NCI-H524 (cell line): Measurements from ENCODE around the gene EEFSEC.

Source experiments
- DNase-seq, 2 experiments: peaks; one replicate each; lab custom pipeline; 2025; lab: John Stamatoyannopoulos, UW

The EEFSEC gene

DNA sequence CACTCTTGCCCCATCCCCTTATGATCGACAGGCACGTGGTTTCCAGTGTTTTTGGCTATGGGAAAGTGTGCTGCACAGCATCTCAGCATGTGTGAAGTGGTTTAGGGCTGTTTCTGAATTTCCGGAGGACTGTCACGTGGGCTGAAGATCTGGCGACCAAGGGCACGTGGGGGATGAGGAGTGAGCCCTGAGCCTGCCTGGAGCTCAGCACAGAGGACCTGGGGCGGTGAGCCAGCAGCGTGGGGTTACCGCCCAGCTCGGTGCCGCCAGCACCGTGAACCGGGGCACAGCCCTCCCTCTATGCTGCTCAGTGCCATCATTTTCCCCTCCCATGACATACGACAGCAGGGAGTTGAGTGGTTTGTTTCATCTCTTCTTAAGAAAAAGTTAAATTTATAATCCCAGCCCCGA is 163.2 kb downstream of the EEFSEC start:
- peak in 1 of 2 experiments; percentile 18 for DNase-seq

DNA sequence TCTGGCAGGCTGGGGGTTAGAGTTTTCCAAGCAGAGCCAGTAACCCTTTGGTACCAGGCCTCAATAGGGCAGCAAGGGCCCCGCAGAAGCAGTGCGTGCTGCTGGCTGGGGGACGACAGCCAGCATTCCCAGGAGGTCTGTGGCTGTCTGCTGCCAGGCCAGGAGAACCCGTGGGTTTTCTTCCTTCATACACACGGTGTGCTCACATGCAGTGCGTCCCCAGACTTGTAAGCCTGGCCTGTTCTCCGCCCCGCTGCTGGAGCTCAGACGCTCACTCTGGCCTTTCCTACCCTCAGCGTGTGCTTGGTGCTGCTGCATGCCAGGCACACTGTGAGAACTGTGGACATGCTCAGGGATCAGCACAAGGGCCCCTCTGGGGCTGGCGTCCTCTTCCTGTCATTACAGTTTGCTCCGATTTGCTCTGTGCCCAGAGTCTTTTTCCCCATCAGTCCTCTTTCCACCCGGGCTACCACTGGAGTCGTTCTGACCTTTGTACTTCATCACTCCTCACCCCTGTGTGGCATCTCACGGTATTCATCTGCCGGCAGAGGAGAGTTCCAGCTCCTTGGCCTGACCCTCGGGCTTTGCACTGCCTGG is 163.9 kb downstream of the EEFSEC start:
- DNase-seq = no peak

DNA sequence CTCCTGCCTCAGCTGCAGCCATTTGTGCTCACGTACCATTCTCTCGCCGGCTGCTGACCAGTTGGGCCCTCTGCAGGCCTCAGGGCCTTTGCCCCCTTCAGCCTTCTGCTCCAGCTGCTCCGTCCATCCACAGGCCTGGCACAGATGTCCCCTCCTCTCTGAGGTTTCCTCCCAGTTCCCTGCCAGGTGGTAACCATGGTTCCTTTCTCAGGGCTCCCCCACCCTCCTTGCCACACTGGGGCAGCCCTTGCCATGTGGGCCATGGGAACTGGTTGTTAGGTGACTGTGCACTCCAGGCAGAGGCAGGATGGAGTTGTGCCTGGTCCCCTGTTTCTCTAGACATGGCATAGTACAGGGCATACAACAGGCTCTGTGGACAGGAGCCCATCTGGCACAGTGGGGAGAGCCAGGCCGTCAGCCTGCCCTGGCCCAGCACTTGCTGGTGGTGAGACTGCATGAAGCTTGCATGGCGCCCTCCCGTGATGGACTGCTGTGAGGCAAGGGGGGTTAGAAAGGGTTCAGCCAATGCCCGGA is 164.5 kb downstream of the EEFSEC start:
- DNase-seq = peak; percentile 67 to 80

DNA sequence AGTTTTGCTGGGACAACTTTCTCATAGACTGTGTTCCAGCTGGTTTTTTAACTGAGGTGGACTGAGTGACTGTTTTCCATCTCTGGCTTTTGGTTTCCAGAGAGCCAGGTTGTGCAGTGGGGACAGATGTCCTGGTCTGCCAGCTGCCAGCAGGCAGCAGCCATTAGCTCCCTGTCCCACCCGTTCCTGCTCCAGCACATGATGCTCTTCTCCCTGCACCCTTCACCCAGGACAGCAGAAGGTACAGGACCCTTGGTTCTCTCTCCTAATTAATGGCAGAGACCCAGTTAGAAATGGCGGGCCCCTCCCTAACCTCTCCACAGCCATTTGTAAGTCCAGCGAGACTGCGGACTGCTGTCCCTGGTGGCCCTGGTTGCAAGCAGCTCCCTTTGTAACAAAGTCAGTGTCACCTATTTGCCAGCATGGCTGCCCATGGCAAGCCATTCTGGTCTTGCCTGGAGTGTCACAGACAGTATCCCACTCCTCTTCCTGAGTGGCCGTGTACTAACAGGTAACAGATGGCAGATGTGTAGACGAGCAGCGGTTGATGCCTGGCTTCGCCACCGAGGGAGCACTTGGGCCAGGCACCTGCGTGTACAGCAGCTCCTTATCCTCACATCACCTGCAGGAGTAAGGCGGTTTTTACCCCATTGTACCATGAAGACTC is 165.1 kb downstream of the EEFSEC start:
- DNase-seq = peak; percentile 67 to 80

DNA sequence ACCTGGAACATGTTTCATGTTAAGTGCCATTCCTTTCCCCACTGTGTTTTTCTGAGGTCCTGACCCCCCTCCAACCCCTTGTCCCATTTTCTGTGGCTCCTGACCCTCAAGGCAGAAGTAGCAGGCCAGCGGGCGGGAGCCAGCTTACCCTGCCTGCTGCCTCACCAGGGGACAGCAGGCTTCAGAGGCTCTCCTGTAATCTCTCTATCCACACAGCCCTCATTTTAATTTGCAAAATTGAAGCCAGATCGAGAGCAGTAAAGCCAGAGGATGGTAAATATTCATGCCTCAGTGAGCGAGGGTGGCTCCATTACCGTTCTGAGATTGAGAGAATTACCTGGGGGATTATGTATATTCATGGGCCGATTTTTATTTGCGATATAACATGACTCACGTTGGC is 165.8 kb downstream of the EEFSEC start:
- no peak for DNase-seq

DNA sequence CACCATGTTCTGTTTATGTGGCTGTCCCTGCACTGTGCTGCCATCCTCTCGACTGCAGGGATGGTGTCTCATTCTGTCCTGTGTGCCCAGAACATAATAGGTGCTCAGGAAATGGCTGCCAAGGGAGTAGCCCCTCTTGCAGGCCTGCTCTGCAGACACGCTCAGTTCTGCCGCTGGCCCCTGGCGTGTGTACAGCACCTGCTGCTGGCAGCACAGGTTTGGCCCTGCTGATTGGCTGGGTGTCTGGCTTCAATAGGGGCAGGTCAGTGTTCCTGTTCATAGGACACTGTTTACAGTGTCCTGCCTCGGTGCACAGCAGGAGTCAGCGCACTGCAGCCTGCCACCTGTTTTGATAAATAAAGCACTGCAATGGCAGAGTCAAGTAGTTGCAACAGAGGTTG is 166.5 kb downstream of the EEFSEC start:
- no peak for DNase-seq

DNA sequence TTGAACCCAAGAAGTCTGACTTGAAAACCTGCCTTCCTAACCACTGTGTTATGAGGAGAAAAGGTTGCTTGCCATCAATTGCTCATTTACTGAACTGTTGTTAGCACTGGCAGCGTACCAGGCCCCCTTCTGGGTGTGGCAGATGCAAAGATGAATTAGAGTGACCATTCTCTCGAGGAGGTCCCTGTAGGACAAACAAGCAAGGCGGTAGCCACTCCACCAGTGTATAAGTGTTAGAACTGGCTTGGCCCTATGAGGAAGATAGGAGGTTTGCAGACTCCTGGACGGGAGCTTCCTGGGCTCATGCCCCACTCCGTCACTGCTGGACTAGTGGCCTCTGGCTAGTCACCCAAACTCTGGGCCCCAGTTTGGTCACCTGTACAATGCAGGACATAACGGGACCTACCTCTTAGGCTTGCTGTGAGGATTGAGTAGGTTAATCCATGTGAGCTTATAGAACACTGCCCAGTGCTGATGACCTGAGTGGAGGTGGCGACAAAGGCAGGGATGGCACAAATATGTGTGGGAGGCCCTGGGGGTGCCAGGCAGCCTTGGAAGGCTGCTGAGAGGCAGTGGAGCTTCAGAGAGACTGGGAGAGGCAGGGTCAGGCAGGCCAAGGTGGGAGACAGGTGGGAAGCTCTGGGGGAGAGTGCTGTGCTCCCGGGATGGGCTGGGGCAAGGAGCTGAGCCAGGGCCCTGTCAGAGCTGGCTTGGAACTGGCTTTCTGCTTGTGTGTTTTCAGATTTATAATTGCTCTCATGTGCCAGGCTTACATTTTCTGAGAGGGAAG is 167.5 kb downstream of the EEFSEC start:
- DNase-seq = no peak

DNA sequence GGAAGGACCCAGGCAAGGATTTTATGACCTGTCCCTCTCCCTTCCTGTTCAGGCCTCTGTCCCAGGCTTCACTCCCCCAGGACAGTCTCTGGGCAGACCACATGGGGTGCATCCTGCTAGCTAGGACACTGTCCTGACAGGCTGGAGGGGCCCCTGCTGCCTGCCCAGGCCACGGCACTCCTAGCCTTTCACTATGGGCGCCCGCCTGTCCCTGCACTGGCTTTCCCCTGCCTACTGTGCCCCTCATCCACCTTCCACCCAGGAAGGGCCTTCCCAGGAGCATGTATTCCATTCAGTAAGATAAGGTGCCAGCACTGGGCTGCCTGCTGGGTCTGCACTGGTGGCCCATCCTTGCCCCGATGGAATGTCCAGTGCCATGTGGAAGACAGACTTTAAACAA is 168.1 kb downstream of the EEFSEC start:
- no peak for DNase-seq

DNA sequence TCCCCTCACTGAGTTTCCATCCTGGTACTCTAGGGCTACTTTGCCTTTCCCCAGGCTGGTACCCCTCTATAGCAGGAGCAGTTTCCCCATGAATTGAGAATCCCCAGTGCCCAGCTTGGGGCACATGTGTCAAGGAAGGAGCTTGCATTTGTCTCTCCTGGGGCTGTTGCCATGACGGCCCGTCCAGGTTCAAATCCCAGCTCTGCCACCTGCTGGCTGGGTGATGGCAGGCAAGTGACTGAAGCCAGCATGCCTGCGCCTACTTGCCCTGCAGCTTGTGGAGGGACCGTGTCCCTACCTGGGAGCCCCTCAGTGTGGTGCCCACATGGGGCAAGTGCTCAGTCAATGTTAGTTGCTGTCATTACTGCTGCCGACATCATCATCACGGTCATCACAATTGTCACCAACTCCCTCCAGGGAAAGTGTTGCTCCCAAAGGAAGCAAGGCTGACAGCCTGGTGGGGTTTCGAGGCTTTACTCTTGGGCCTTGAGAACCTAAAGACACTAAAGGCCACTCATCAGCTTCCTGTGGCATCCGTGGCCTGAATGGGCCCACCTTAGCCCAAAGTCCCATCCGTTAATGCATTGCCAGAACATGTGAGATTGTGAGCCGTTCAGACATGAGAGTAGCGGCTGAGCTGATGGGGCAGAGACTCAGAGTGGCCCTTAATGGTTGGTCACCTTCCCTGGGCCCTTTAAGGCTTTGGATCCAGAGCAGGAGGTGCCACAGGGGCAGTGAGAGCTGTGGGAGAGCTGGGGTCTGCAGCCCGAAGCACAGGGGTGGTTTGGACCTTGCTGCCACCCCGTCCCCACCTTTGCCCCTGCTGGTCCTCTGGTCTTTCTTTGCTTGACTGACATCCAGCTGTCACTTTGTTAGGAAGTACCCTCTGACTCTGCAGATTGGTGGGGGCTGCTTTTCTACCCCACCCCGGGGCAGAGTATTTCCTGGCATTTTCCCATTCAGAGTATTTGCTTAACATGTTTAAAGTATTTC is 169.0 kb downstream of the EEFSEC start:
- peak in 1 of 2 experiments; percentile 17 for DNase-seq

DNA sequence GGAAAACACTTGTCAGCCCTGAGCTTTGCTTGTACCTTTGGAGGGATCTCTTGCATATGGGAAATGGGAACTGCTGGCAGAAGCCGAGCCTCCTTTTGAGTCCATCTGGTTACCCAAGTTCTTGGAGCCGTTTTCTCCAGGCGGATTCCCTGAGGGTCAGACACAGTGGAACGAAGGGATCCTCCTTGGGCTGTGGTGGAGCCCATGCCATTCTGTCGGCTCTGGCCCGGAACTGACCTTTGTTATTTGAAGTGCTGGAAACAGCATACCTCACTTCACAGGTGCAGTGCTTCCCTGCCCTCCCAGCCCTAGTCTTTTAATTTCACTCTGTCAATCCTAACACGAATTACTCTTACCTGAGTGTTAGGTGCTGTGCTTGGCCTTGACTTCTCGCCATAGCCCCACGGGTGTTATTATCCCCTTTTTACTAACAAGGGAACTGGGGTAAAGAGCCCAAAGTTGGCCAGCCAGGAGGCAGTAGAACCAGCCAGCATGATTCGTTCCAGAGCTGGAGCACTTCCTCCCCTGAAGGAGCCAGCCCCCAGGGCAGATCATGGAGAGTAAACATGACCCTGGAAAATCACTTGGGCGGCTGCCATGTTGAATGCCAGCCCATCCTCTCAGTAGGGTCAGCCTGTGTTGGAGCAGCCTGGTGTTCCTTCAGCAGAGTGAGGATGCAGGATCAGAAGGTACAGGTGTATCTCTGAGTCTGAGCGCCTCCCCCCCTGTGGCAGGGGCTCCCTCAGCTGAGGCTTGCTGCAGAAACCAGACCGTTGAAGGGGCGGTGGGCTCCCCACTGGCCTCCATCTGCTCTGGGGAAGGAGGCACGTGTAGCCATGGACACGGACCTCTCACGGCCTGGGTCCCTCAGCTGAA is 170.2 kb downstream of the EEFSEC start:
- no peak for DNase-seq

DNA sequence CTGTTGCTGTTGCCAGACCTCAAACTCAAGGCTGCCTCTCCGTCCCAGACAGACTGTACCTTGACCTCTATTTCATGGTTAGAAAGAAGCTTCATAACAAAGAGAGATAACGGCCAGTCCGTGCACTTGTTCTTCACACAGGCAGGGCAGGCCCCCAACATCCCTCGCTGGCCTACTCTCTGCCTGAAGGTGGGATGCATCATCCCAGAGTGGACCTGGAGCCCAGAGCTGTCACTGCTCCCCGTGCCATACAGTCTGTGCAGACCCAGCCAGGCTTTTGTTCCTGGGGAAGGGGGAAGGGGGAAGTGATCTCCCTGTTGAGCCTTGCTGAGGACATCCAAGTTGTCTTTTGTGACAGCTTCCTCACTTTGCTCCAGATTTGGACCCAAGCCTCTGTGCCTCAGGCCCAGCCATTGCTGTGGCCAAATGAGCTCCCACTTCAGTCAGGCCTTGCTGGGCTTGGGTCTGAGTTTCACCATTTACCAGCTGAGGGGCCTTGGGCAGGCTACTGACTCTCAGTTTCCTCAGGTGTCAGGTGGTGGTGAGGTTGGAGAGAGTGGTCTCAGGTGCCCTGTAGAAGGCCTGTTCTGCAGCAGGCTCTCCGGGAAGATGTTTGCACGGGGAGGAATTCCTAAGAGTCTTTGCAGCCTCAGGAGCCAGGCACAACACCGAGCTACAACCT is 171.8 kb downstream of the EEFSEC start:
- no peak for DNase-seq

DNA sequence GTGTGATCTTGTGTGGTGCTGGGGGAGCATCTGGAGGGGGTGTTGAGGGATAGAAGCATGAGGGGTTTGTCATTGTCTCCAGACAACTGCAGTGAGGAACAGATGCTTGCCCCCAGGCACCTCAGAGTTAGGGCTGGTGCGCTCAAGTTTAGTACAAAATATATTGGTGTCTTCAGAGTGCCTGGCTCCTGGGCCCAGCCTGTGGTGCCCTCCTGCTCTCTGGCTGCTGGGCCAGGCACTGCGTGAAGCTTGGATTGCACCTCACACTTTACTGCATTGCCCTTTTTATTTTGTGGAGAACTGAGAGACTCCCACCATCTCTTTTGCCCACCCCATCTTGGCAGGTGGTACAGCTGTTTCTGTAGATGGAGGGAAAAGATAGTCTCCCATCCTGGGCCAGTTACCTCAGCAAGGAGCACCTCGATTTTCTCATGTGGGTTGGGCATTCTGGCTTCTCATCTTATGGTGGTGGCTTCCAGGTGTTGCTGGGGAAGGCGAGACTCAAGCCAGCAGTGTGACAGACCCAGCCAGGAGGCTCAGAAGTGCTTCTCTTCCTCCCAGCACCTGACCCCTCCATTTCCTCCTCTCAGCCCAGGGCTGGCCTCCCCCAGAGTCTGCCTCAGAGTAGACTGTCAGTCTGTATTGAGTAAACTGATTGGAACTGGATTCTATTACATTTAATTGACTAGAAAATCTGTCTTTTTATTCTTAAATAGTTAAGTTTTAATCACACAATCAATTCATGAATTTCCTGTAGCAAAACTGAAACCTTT is 173.0 kb downstream of the EEFSEC start:
- no peak for DNase-seq

DNA sequence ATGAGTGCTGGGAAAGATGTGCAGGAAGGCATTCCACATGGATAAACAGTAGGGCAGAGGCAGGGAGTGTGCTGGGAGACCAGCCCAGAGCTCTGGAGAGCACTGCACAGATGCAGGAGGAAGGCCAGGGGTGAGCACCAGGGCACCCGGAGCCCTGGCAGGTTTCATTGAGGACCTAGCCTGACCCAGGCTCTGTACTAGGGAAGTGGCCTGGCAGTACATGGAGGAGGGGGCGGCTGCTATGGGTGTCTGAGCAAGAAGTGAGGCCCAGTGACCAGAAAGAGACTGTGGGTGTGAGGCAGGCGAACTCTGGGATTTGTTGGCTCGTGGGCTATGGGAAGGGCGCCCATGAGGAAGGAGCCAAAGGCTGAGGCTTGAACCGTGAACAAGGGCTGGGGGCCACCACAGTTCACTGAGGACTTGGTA is 174.3 kb downstream of the EEFSEC start:
- DNase-seq = no peak

DNA sequence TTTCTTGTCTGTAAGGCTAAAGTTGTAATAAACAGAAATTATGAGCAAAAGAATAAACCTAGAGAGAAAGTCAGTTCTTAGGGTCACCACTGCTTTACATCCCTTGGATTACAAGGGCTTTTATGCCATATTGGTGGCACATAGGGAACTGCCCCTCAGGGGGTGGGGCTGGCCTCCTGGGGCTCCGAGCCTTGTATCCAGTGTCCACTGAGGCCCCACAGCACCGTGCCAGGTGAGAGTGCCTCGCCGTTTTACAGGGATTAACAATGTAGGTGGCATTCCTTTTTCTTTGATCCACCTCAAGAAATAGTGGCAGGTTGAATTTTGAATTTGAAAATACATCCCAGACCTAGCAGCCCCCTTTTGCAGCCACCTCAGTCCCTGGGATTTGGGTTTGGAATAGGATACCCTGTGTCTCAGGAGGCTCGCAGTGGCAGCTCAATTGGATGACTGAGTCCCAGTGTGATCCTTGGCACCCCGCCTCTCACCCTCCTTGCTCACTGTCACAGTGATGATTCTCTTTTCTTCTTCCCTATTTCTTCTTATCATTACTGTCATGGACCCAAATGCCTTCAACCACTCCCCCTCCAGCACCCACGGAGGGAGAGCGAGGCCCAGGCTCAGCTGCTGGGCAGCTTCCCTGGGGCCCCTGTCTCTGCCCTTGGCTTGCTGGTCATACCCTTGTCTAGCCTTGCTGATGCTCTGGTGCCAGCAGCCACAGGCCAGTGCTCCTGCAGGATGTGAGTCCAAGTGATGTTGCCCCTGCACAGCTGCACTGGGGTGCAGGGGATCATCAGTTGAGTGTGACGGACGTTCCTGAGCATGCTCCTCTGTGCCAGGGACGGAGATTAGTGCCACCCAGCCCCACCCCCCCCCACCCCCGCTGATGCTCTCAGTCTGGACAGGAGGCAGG is 175.5 kb downstream of the EEFSEC start:
- no peak for DNase-seq

DNA sequence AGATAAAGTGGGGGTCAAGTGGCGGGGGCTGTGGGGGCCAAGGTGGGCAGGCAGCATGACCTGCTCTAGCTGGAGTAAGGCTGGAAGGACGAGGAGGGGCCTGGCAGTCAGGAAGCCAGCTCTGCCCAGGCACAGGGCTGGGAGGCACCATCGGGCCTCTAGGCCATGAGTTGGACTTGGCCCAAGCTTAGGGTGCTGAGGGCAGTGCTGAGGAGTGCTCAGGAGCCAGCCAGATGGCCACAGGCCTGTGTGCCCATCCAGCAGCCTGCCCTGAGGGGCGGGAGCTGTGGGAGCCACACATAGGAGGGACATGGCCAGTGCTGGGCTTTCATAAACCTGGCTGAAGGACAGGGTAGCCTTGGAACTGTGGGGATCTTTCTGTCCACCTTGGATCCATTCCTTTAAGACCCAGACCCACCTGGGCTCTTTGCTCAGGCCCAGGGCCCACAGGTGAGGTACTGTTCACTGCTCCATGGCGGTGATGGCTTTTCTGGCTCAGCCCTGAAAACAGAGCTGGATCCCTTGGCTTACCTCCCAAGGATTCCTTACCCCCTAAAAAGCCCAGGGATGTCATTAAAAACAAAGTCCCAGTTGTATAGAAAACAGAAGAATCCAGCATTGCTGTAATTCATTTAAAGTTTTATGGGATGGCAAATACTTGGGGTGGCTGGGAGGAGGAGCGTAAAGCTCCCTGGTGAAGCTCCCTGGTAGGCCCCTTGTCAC is 176.4 kb downstream of the EEFSEC start:
- no peak for DNase-seq

DNA sequence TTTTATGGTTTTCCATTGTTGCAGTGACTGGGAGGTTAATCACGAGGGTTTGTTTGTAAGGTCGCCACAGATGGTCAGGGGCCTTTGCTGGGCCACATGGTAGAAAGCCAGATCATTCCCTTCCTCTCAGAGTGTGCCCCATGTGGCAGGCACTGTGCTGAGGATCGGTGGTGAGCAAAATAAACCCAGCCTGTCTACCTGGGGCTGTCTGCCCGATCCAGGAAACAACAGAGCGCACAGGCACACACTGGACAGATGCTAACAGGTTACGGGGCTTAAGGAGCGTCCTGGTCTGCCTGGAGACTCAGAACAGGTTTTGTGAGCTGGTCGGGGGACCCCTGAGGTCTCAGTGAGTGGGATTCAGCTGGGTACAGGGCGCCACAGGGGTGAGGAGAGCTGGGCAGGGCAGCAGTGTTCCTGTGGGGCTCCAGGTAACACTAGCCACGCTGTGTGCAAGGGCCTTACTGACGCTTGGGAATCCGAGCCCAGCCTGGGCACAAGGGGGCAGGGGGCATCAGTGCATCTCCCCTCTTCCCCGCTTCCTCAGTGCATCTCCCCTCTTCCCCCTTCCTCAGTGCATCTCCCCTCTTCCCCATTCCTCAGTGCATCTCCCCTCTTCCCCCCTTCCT is 177.0 kb downstream of the EEFSEC start:
- peak in 1 of 2 experiments; percentile 28 for DNase-seq

DNA sequence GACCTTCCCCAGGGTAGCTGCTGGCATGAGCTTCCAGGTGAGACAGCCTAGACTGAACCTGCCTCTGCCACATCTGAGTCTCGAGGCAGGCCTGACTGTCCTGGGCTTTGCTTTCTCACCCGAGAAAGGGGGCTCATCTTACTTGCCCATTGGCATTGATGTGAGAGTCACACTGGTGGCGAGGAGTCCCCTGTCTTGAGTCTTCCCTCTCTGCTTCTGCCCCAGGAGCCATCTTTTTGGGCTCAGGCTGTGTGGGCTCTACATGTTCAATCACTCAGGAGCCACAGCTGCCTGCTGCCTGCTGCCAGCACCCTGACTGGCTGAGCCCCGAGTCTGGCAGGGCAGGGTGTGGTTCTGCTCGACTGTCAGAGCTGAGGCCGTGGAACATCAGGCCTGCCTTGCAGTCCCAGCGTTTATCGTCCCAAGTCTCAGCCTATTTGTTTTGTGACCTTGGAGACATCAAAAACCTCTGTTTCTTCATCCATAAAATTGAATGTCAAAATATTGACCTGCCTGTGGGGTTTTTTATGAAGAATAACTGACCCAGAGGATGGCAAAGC is 180.9 kb downstream of the EEFSEC start:
- DNase-seq = no peak
